PFSK-1 (cell line): Measurements from ENCODE around the gene FBLN2.

Source experiments
- FOXP2 ChIP-seq: optimal IDR thresholded peaks from 2 replicates; pipeline ENCODE3; 2011; ENCODE audit warnings: borderline replicate concordance, control low read depth, inconsistent platforms; ENCODE audit not compliant: insufficient read depth; ENCODE audit errors: extremely low read length, extremely low read depth
- POLR2AphosphoS5 ChIP-seq: IDR thresholded peaks from 2 replicates; pipeline ENCODE4 v1.6.1; 2012; ENCODE audit warnings: low read depth, mild to moderate bottlenecking, control low read depth, low read length, moderate library complexity
- REST ChIP-seq, 2 experiments: IDR thresholded peaks; 2 replicates each; pipeline versions ENCODE4 v1.6.1 to v1.8.0; 2011 to 2012; ENCODE audit warnings: low read depth in 2 of 2, low read length in 2 of 2, control low read depth in 1 of 2, inconsistent platforms in 1 of 2, mild to moderate bottlenecking in 1 of 2, moderate library complexity in 1 of 2; ENCODE audit not compliant: insufficient read depth in 1 of 2
- SIN3A ChIP-seq: IDR thresholded peaks from 2 replicates; pipeline ENCODE4 v1.6.1; 2012; ENCODE audit warnings: mild to moderate bottlenecking, low read length, moderate library complexity, borderline replicate concordance; ENCODE audit not compliant: insufficient read depth
- TAF1 ChIP-seq: IDR thresholded peaks from 2 replicates; pipeline ENCODE4 v1.6.1; 2012; ENCODE audit warnings: low read length, control low read depth, borderline replicate concordance; ENCODE audit not compliant: insufficient read depth

Gene FBLN2

GRCh38 chr3:13631256-13631655 lies 82.3 kb downstream of the FBLN2 start:
- TF ChIP-seq SIN3A (no peak), FOXP2 (no peak), REST (IDR thresholded peaks at IDR 0.05; ENCODE audit: insufficient read depth in 1 of 2, low read depth in 2 of 2, low read length in 2 of 2) (no peak), TAF1 (no peak), POLR2AphosphoS5 (no peak)

- no peak for TF ChIP-seq REST (IDR thresholded peaks at IDR 0.05; ENCODE audit: insufficient read depth in 1 of 2, low read depth in 2 of 2, low read length in 2 of 2)
- TF ChIP-seq TAF1, result no peak
- TF ChIP-seq POLR2AphosphoS5, result no peak
- TF ChIP-seq FOXP2, result no peak
- TF ChIP-seq SIN3A, result no peak
Measured at GRCh38 chr3:13633176-13633575, 84.3 kb downstream of the FBLN2 start.

GRCh38 chr3:13634151-13634550 lies 85.2 kb downstream of the FBLN2 start:
- no peak for TF ChIP-seq SIN3A

GRCh38 chr3:13634615-13635014 lies 85.7 kb downstream of the FBLN2 start:
- TF ChIP-seq FOXP2, result no peak
- no peak for TF ChIP-seq REST (IDR thresholded peaks at IDR 0.05; ENCODE audit: insufficient read depth in 1 of 2, low read depth in 2 of 2, low read length in 2 of 2)
- no peak for TF ChIP-seq SIN3A
- TF ChIP-seq POLR2AphosphoS5, result no peak
- TF ChIP-seq TAF1, result no peak

- TF ChIP-seq TAF1 (no peak), POLR2AphosphoS5 (no peak), REST (IDR thresholded peaks at IDR 0.05; ENCODE audit: insufficient read depth in 1 of 2, low read depth in 2 of 2, low read length in 2 of 2) (no peak), FOXP2 (no peak), SIN3A (no peak)
Measured at GRCh38 chr3:13636186-13636585, 87.3 kb downstream of the FBLN2 start.
